Suprapubic skin (tissue), 3 donors: ENCODE results near the gene SMAP2.

Experiments used
- CTCF ChIP-seq, 2 donors: fragments of 200-600 bp in 1 of 2; fragments of 450-650 bp in 1 of 2; sonication (generic) in 1 of 2; IDR thresholded peaks; one replicate each; pipeline ENCODE4 v1.5.1; 2016 to 2019; ENCODE audit warnings: antibody characterized with exemption in 2 of 2, mild to moderate bottlenecking in 1 of 2, moderate library complexity in 1 of 2
- EP300 ChIP-seq: sonication (generic); formaldehyde crosslinking; IDR thresholded peaks from one replicate; pipeline ENCODE4 v1.6.1; 2017; ENCODE audit warnings: antibody characterized with exemption

- TF ChIP-seq CTCF (IDR thresholded peaks at IDR 0.05) (no peak), EP300 (no peak)
These were observed 49.2 kb downstream of the SMAP2 start for GRCh38 chr1:40422630-40423263.
